Stimulated activated CD8-positive, alpha-beta memory T cell treated with anti-CD3 and anti-CD28 coated beads, Interleukin-15, amount 100 ng/mL, for 24 hours (primary cell): ENCODE data around the gene CTDP1.
"Not testable (repeated sequence)": the region's sequence is repeated elsewhere in the genome, so short reads cannot be mapped to it uniquely, and the experiment has no call there.

Experiments
- DNase-seq: peaks from one replicate; pipeline ENCODE4 v3.0.0-alpha.2; 2020; ENCODE audit warnings: low read depth

Gene CTDP1

GRCh38 chr18:79724299-79725080, 44.9 kb downstream of the CTDP1 start:
- DNase-seq, result no peak

GRCh38 chr18:79725486-79725885, 45.9 kb downstream of the CTDP1 start:
- DNase-seq, result no peak

- DNase-seq, result no peak
These were observed 47.1 kb downstream of the CTDP1 start for GRCh38 chr18:79726721-79727120.

GRCh38 chr18:79727211-79727610, 47.6 kb downstream of the CTDP1 start:
- no peak for DNase-seq

GRCh38 chr18:79728931-79729586, 49.5 kb downstream of the CTDP1 start:
- DNase-seq, result no peak

- DNase-seq, result no peak
These were observed 50.0 kb downstream of the CTDP1 start for GRCh38 chr18:79729611-79730010.

- DNase-seq, result no peak
These were observed 51.2 kb downstream of the CTDP1 start for GRCh38 chr18:79730804-79731203.

GRCh38 chr18:79731881-79732720, 52.5 kb downstream of the CTDP1 start:
- DNase-seq, result not testable (repeated sequence)

GRCh38 chr18:79732721-79733025, 53.1 kb downstream of the CTDP1 start:
- no peak for DNase-seq

GRCh38 chr18:79733135-79733701, 53.6 kb downstream of the CTDP1 start:
- DNase-seq, result no peak

- no peak for DNase-seq
These were observed 54.6 kb downstream of the CTDP1 start for GRCh38 chr18:79733986-79734770.

GRCh38 chr18:79735071-79735980, 55.7 kb downstream of the CTDP1 start:
- no peak for DNase-seq

- DNase-seq, result no peak
These were observed 56.6 kb downstream of the CTDP1 start for GRCh38 chr18:79736230-79736629.

GRCh38 chr18:79736846-79737245, 57.2 kb downstream of the CTDP1 start:
- no peak for DNase-seq

- DNase-seq, result no peak
These were observed 57.8 kb downstream of the CTDP1 start for GRCh38 chr18:79737426-79737825.

GRCh38 chr18:79738041-79738461, 58.4 kb downstream of the CTDP1 start:
- no peak for DNase-seq

- no peak for DNase-seq
These were observed 59.2 kb downstream of the CTDP1 start for GRCh38 chr18:79738581-79739439.

- DNase-seq, result no peak
These were observed 59.8 kb downstream of the CTDP1 start for GRCh38 chr18:79739440-79739778.

- not testable (repeated sequence) for DNase-seq
These were observed 60.4 kb downstream of the CTDP1 start for GRCh38 chr18:79740047-79740446.
